Endothelial cell of umbilical vein (primary cell): Measurements from ENCODE around the gene OSBPL9. TPM values are rescaled to one million over a fixed set of nuclear protein-coding genes. Genes with fewer than 3 reads are reported as not detected.

Experiments
- BruUV-seq: library from RNA; stranded (reverse); fragments of 400-500 nt; replicated peaks from 2 replicates; lab custom pipeline; 2021; lab: Mats Ljungman, UMichigan
- CTCF ChIA-PET: fragments of 300-600, 350-600 bp; sonication (Branson Sonifier 250); formaldehyde crosslinking; loops from one replicate; lab custom pipeline; 2021; ENCODE audit warnings: antibody characterized with exemption, inconsistent platforms; lab: Charles Lee
- POLR2A ChIA-PET: fragments of 300-600, 350-600 bp; sonication (Branson Sonifier 250); formaldehyde crosslinking; loops from one replicate; lab custom pipeline; 2021; ENCODE audit warnings: antibody characterized with exemption, inconsistent platforms; lab: Charles Lee
- DNase-seq: peaks from one replicate; pipeline ENCODE4 v3.0.0-alpha.2; 2011; ENCODE audit warnings: low read depth, low spot score
- FAIRE-seq: peaks from 2 replicates; lab custom pipeline; 2011; peaks lifted over from hg19 to GRCh38; lab: Jason Lieb, UNC
- H2AFZ ChIP-seq: 2 replicates; pipeline ENCODE4 v1.6.0; 2012; ENCODE audit warnings: low read depth, low read length, control low read depth, inconsistent platforms
- H3K27ac ChIP-seq: 2 replicates; pipeline ENCODE4 v1.5.1; 2011; ENCODE audit warnings: low read depth, mild to moderate bottlenecking, control low read depth, low read length, moderate library complexity; ENCODE audit not compliant: insufficient read depth
- H3K27me3 ChIP-seq, 2 experiments: 2 replicates each; pipeline versions ENCODE4 v1.6.0 to v1.6.1; 2011; ENCODE audit warnings: low read length in 2 of 2, mixed read lengths in 1 of 2; ENCODE audit not compliant: control insufficient read depth in 2 of 2, insufficient read depth in 2 of 2
- H3K36me3 ChIP-seq, 2 experiments: 2 replicates in 1 of 2; 3 replicates in 1 of 2; pipeline ENCODE4 v1.5.1; 2011; ENCODE audit warnings: low read length in 2 of 2, mild to moderate bottlenecking in 1 of 2, moderate library complexity in 1 of 2; ENCODE audit not compliant: control insufficient read depth in 2 of 2, insufficient read depth in 2 of 2; ENCODE audit errors: extremely low read depth in 1 of 2
- H3K4me1 ChIP-seq: 3 replicates; pipeline ENCODE4 v1.5.1; 2011; ENCODE audit warnings: mild to moderate bottlenecking, low read length; ENCODE audit not compliant: control insufficient read depth, insufficient read depth; ENCODE audit errors: extremely low read depth
- H3K4me2 ChIP-seq: 2 replicates; pipeline ENCODE4 v1.6.1; 2011; ENCODE audit warnings: low read length, control low read depth, mixed read lengths; ENCODE audit not compliant: insufficient read depth
- H3K4me3 ChIP-seq, 3 experiments: fragments of 200-600 bp in 1 of 3; sonication (generic), shearing (Covaris generic) in 1 of 3; replicated peaks in 1 of 3; 2 replicates each; pipeline ENCODE4 v1.5.1; 2011 to 2016; ENCODE audit warnings: control low read depth in 3 of 3, low read length in 3 of 3, mild to moderate bottlenecking in 2 of 3, inconsistent platforms in 1 of 3, low read depth in 1 of 3, moderate library complexity in 1 of 3; ENCODE audit not compliant: insufficient read depth in 1 of 3
- H3K79me2 ChIP-seq: 2 replicates; pipeline ENCODE4 v1.6.0; 2012; ENCODE audit warnings: low read length, inconsistent platforms; ENCODE audit not compliant: control insufficient read depth, insufficient read depth
- H3K9ac ChIP-seq: replicated peaks from 2 replicates; pipeline ENCODE3; 2011; ENCODE audit warnings: low read length, control low read depth; ENCODE audit not compliant: insufficient read depth; ENCODE audit errors: extremely low read depth
- H3K9me1 ChIP-seq: replicated peaks from 3 replicates; pipeline ENCODE4 v1.6.0; 2011; ENCODE audit warnings: mild to moderate bottlenecking, low read length; ENCODE audit not compliant: control insufficient read depth, insufficient read depth; ENCODE audit errors: extremely low read depth
- H3K9me3 ChIP-seq: replicated peaks from 2 replicates; pipeline ENCODE4 v1.5.1; 2012; ENCODE audit warnings: low read length, inconsistent platforms; ENCODE audit not compliant: control insufficient read depth, insufficient read depth
- H4K20me1 ChIP-seq: replicated peaks from 2 replicates; pipeline ENCODE3; 2011; ENCODE audit warnings: mild to moderate bottlenecking, low read length; ENCODE audit not compliant: control insufficient read depth, insufficient read depth; ENCODE audit errors: extremely low read depth
- CTCF ChIP-seq, 2 donors: IDR thresholded peaks; 1 replicate in 1 of 2; 2 replicates in 1 of 2; pipeline ENCODE4 v1.5.1; 2011; ENCODE audit warnings: low read length in 2 of 2, mild to moderate bottlenecking in 2 of 2, moderate library complexity in 2 of 2, control low read depth in 1 of 2, inconsistent platforms in 1 of 2, low read depth in 1 of 2; ENCODE audit not compliant: insufficient read depth in 1 of 2; ENCODE audit errors: extremely low read depth in 1 of 2
- EZH2 ChIP-seq: IDR thresholded peaks from 2 replicates; pipeline ENCODE4 v1.6.1; 2012; ENCODE audit warnings: borderline replicate concordance, low read depth, mild to moderate bottlenecking, moderate library complexity, low read length, inconsistent platforms; ENCODE audit not compliant: severe bottlenecking
- FOS ChIP-seq: IDR thresholded peaks from 2 replicates; pipeline ENCODE4 v1.6.1; 2011; ENCODE audit warnings: mild to moderate bottlenecking, low read length, moderate library complexity, borderline replicate concordance; ENCODE audit not compliant: insufficient read depth
- GATA2 ChIP-seq: IDR thresholded peaks from 2 replicates; pipeline ENCODE4 v1.7.0; 2011; ENCODE audit warnings: low read depth, mild to moderate bottlenecking, moderate library complexity, mixed read lengths, low read length; ENCODE audit not compliant: insufficient read length, insufficient read depth
- JUN ChIP-seq: IDR thresholded peaks from 2 replicates; pipeline ENCODE4 v1.6.1; 2011; ENCODE audit warnings: borderline replicate concordance, low read depth; ENCODE audit not compliant: insufficient read length, insufficient read depth
- MYC ChIP-seq: IDR thresholded peaks from one replicate; pipeline ENCODE4 v1.6.1; 2011; ENCODE audit warnings: mild to moderate bottlenecking, low read depth, low read length
- POLR2A ChIP-seq: IDR thresholded peaks from 2 replicates; pipeline ENCODE4 v1.6.1; 2012; ENCODE audit warnings: low read depth, mild to moderate bottlenecking, control low read depth, low read length
- POLR2AphosphoS5 ChIP-seq: IDR thresholded peaks from 2 replicates; pipeline ENCODE4 v1.6.1; 2012; ENCODE audit warnings: low read depth, mild to moderate bottlenecking, control low read depth, low read length, moderate library complexity; ENCODE audit not compliant: insufficient read depth
- dilution Hi-C: fragments of 300-500 bp; cut with MboI; formaldehyde crosslinking; loops from one replicate; pipeline ENCODE4 v1.15.0; 2019; ENCODE audit warnings: low sequenced_read_pairs; ENCODE audit not compliant: extremely low pct_ligation_motif_present
- intact Hi-C: fragments of 100-400 bp; cut with micrococcal nuclease; formaldehyde crosslinking; loops from one replicate; pipeline ENCODE4 v1.10.0; 2022
- polyA plus RNA-seq, 4 experiments: library from polyadenylated mRNA; depleted of rRNA in 3 of 4; stranded (reverse) in 3 of 4; unstranded in 1 of 4; fragments of >200 nt; gene quantifications; 2 replicates each; pipeline versions ENCODE4 v1.2.1 to v1.2.3, GENCODE V29; 2011 to 2012; ENCODE audit warnings: missing spikeins in 1 of 4
- total RNA-seq: library from RNA; stranded (reverse); gene quantifications from 2 replicates; pipeline ENCODE4 v1.2.3, GENCODE V29; 2021
- TF ChIP-seq, protein P1 (sequence below): IDR thresholded peaks from 2 replicates; pipeline ENCODE4 v1.6.1; 2011; ENCODE audit not compliant: insufficient read depth, insufficient read length

The OSBPL9 gene
- total and polyA plus RNA-seq, 2 donors (not counting 3 experiments of a cell fraction or from before 2014, with no cell fraction given) = 46.2 to 80.3 TPM

- Histone ChIP-seq H3K4me1 (no peaks in the 10 kb centered on the region), H2AFZ (no peak overlapping the region), H3K9ac (no peak overlapping the region), H3K79me2 (no peaks in the 10 kb centered on the region), H3K4me2 (no peak overlapping the region), H3K27me3 (no peaks in the 10 kb centered on the region), H3K36me3 (peaks cover 0 to 14% of the 10 kb centered on the region in 2 experiments), H3K9me1 (no peaks in the 10 kb centered on the region), H3K27ac (no peak overlapping the region), H3K4me3 (no peak overlapping the region), H4K20me1 (no peaks in the 10 kb centered on the region), H3K9me3 (no peaks in the 10 kb centered on the region)
- no peak for FAIRE-seq
- POLR2A ChIA-PET = no interaction called here
- no TSS peak for BruUV-seq
- intact Hi-C loops = loop anchor here (10.0 kb wide), 1 partner anchor 185 kb away; no protein-coding TSS in a partner anchor
- no peak for DNase-seq
- TF ChIP-seq FOS (no peak), JUN (no peak), EZH2 (no peak), CTCF (IDR thresholded peaks at IDR 0.05; ENCODE audit: extremely low read depth in 1 of 2, insufficient read depth in 1 of 2, low read depth in 1 of 2, low read length in 2 of 2) (no peak), POLR2A (no peak), POLR2AphosphoS5 (no peak), GATA2 (no peak), MYC (no peak)
- TF ChIP-seq, protein P1, sequence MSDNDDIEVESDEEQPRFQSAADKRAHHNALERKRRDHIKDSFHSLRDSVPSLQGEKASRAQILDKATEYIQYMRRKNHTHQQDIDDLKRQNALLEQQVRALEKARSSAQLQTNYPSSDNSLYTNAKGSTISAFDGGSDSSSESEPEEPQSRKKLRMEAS = no peak
- dilution Hi-C loops = no loop called here
- CTCF ChIA-PET = no interaction called here
Observed at GRCh38 chr1:51819810-51820209, 202.9 kb downstream of the OSBPL9 start.
